Fibroblast of lung (primary cell): Measurements from ENCODE around the gene HACL1.

Experiments
- EZH2 ChIP-seq: IDR thresholded peaks from 2 replicates; pipeline ENCODE4 v1.5.1; 2012; ENCODE audit warnings: low read length, control low read depth, mild to moderate bottlenecking; ENCODE audit errors: missing control alignments
- TF ChIP-seq, protein P1 (sequence below), 2 donors: IDR thresholded peaks in 1 of 2; conservative IDR thresholded peaks in 1 of 2; 1 replicate in 1 of 2; 2 replicates in 1 of 2; pipeline ENCODE4 v1.5.1; 2011 to 2012; ENCODE audit warnings: low read length in 2 of 2, control low read depth in 1 of 2, inconsistent platforms in 1 of 2, low read depth in 1 of 2, mild to moderate bottlenecking in 1 of 2

DNA sequence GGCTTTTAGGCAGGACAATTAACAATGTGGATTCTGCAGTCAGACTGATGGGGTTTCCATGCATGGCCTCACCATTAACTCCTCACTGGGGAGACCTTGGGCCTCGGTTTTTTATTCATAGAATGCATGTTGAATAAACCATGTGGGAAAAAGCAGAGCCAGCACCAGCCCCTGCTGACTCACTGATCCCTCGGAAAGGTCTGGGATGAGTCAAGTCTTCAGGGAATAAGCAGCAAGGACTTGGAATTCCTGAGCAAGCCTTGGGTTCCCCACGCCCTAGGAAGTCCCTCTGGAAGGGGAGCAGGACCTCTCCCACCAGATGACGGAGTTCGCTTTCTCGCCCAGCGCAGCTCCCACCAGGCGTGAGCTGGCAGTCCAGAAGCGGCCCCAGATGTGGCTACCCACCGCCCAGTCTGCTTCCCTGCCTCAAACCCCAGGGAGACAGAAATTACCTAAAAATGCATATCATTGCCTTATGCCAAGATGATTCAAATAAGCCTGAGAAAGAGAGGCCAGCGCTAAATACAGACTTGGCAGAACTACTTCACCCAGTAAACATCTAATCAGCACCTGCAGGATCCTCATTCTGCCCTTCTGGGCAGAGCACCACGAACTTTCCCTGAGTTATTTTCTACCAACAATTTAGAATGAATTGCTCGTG is 45.6 kb upstream of the HACL1 start:
- TF ChIP-seq, protein P1, sequence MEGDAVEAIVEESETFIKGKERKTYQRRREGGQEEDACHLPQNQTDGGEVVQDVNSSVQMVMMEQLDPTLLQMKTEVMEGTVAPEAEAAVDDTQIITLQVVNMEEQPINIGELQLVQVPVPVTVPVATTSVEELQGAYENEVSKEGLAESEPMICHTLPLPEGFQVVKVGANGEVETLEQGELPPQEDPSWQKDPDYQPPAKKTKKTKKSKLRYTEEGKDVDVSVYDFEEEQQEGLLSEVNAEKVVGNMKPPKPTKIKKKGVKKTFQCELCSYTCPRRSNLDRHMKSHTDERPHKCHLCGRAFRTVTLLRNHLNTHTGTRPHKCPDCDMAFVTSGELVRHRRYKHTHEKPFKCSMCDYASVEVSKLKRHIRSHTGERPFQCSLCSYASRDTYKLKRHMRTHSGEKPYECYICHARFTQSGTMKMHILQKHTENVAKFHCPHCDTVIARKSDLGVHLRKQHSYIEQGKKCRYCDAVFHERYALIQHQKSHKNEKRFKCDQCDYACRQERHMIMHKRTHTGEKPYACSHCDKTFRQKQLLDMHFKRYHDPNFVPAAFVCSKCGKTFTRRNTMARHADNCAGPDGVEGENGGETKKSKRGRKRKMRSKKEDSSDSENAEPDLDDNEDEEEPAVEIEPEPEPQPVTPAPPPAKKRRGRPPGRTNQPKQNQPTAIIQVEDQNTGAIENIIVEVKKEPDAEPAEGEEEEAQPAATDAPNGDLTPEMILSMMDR (conservative IDR thresholded peaks at IDR 0.05 in 1 of 2, IDR thresholded peaks at IDR 0.05 in 1 of 2; ENCODE audit: low read depth in 1 of 2, low read length in 2 of 2) = no peak
- no peak for TF ChIP-seq EZH2
